GM12878 (cell line): ENCODE results near the gene RIPK4. TPM values are rescaled to one million over a fixed set of nuclear protein-coding genes. Genes with fewer than 3 reads are reported as not detected.

Experiments
- ATAC-seq: fragments of 200-7000 bp; cut with Tn5 transposase; 3 replicates; pipeline ENCODE4 v1.9.1; 2020; ENCODE audit warnings: mild to moderate bottlenecking, moderate library complexity
- BruUV-seq: library from RNA; stranded (reverse); fragments of 400-500 nt; replicated peaks from 2 replicates; lab custom pipeline; 2021; lab: Mats Ljungman, UMichigan
- CTCF ChIA-PET: fragments of 300-600 bp; sonication (Branson Sonifier 250); formaldehyde crosslinking; extraction: SDS; loops from one replicate; lab custom pipeline; 2021; ENCODE audit warnings: inconsistent platforms; lab: Yijun Ruan, JAX
- POLR2A ChIA-PET: fragments of 350-600 bp; formaldehyde crosslinking; extraction: SDS; loops from one replicate; lab custom pipeline; 2021; ENCODE audit warnings: inconsistent platforms; lab: Charles Lee
- RAD21 ChIA-PET: fragments of 300-600 bp; sonication (Branson Sonifier 250); formaldehyde crosslinking; loops from one replicate; lab custom pipeline; 2023; ENCODE audit warnings: antibody characterized with exemption; ENCODE audit not compliant: unreplicated experiment; lab: Charles Lee
- SMC1A ChIA-PET: fragments of 300-600 bp; sonication (Branson Sonifier 250); formaldehyde crosslinking; loops from one replicate; lab custom pipeline; 2023; ENCODE audit not compliant: unreplicated experiment, uncharacterized antibody; lab: Charles Lee
- DNase-seq: peaks from one replicate; pipeline ENCODE4 v3.0.0-alpha.2; 2011; ENCODE audit warnings: low read depth, low spot score
- FAIRE-seq: peaks from 3 replicates; lab custom pipeline; 2011; peaks lifted over from hg19 to GRCh38; lab: Jason Lieb, UNC
- H2AFZ ChIP-seq: 2 replicates; pipeline ENCODE4 v1.6.0; 2011; ENCODE audit warnings: low read depth, low read length, control low read depth; ENCODE audit not compliant: control insufficient read depth
- H3K27ac ChIP-seq: 2 replicates; pipeline ENCODE4 v1.5.1; 2011; ENCODE audit warnings: control low read depth; ENCODE audit not compliant: control insufficient read depth, insufficient read depth
- H3K27me3 ChIP-seq, 2 experiments: replicated peaks in 1 of 2; 2 replicates each; pipeline versions ENCODE4 v1.6.0 to v1.6.1; 2011; ENCODE audit warnings: low read length in 1 of 2; ENCODE audit not compliant: control insufficient read depth in 2 of 2, insufficient read depth in 2 of 2
- H3K36me3 ChIP-seq, 2 experiments: 2 replicates each; pipeline ENCODE4 v1.5.1; 2011; ENCODE audit warnings: low read length in 1 of 2; ENCODE audit not compliant: control insufficient read depth in 2 of 2, insufficient read depth in 2 of 2
- H3K4me1 ChIP-seq: 2 replicates; pipeline ENCODE4 v1.6.1; 2011; ENCODE audit warnings: mild to moderate bottlenecking, low read length, moderate library complexity, mixed read lengths; ENCODE audit not compliant: control insufficient read depth, insufficient read depth
- H3K4me2 ChIP-seq: 2 replicates; pipeline ENCODE4 v1.6.0; 2011; ENCODE audit warnings: control low read depth; ENCODE audit not compliant: control insufficient read depth, insufficient read depth
- H3K4me3 ChIP-seq: fragments of 200-600 bp; sonication (generic); 2 replicates; pipeline ENCODE4 v1.5.1; 2016
- H3K79me2 ChIP-seq: 2 replicates; pipeline ENCODE4 v1.6.0; 2011; ENCODE audit warnings: low read length; ENCODE audit not compliant: control insufficient read depth, insufficient read depth
- H3K9ac ChIP-seq: 2 replicates; pipeline ENCODE4 v1.8.0; 2011; ENCODE audit warnings: low read length, control low read depth, mixed read lengths; ENCODE audit not compliant: control insufficient read depth, insufficient read depth
- H3K9me3 ChIP-seq: replicated peaks from 3 replicates; pipeline ENCODE4 v1.5.1; 2011; ENCODE audit warnings: mild to moderate bottlenecking, low read length; ENCODE audit not compliant: control insufficient read depth, insufficient read depth
- H4K20me1 ChIP-seq: 2 replicates; pipeline ENCODE4 v1.6.0; 2011; ENCODE audit not compliant: control insufficient read depth, insufficient read depth
- HCFC1 ChIP-seq: fragments of 150-350 bp; IDR thresholded peaks from 2 replicates; pipeline ENCODE4 v1.6.1; 2014; ENCODE audit warnings: low read length
- HDAC6 ChIP-seq: fragments of 200-600 bp; sonication (generic); IDR thresholded peaks from one replicate; pipeline ENCODE4 v1.8.0; 2017; ENCODE audit warnings: antibody characterized with exemption; ENCODE audit not compliant: unreplicated experiment
- HSF1 ChIP-seq: fragments of 150-350 bp; IDR thresholded peaks from 2 replicates; pipeline ENCODE4 v1.6.1; 2014; ENCODE audit warnings: mild to moderate bottlenecking, low read depth, low read length
- PAX5 ChIP-seq: IDR thresholded peaks from 2 replicates; pipeline ENCODE4 v1.6.1; 2011; ENCODE audit warnings: low read depth, low read length, borderline replicate concordance
- SMAD5 ChIP-seq: IDR thresholded peaks from 2 replicates; pipeline ENCODE4 v1.6.1; 2016; ENCODE audit warnings: antibody characterized with exemption, low read depth
- STAT3 ChIP-seq: IDR thresholded peaks from 2 replicates; pipeline ENCODE4 v1.6.1; 2011; ENCODE audit warnings: low read depth, low read length, improper control_type of control experiment
- WGBS: methylation state at CpG from one replicate; pipeline ENCODE4 v1.1.6; 2016; ENCODE audit warnings: low lambda C conversion rate; ENCODE audit not compliant: insufficient replicate concordance, insufficient coverage; ENCODE audit errors: missing lambda C conversion rate; 5-methylcytosine and 5-hydroxymethylcytosine counted together
- in situ Hi-C: fragments of 300-500 bp; cut with MboI; formaldehyde crosslinking; loops from 9 replicates; pipeline ENCODE4 v1.14.3; 2018; ENCODE audit warnings: mixed read lengths
- intact Hi-C: fragments of 100-400 bp; cut with micrococcal nuclease; formaldehyde crosslinking; loops from one replicate; pipeline ENCODE4 v1.14.2; 2022; ENCODE audit not compliant: unreplicated experiment
- polyA plus RNA-seq, 11 experiments: library from polyadenylated mRNA; depleted of rRNA in 4 of 11; unstranded in 6 of 11; stranded (reverse) in 5 of 11; fragments of >200 nt; fragmentation: Nextera tagmentation in 4 of 11; fragmentation: Illumina TruSeq in 1 of 11; extraction: Ambion mirVana in 4 of 11; extraction: Trizol in 1 of 11; gene quantifications; 1 replicate in 1 of 11; 2 replicates in 10 of 11; pipeline versions ENCODE4 v1.2.1 to v1.2.3, GENCODE V29; 2011 to 2016; ENCODE audit warnings: inconsistent platforms in 2 of 11, missing spikeins in 2 of 11, low read depth in 1 of 11
- total RNA-seq, 4 experiments: library from RNA; depleted of rRNA in 3 of 4; stranded (reverse); fragments of >200 nt in 3 of 4; fragmentation: Illumina TruSeq in 1 of 4; extraction: Trizol in 1 of 4; gene quantifications; 2 replicates each; pipeline versions ENCODE4 v1.2.1 to v1.2.3, GENCODE V29; 2013 to 2021
- TF ChIP-seq, protein P1 (sequence below): IDR thresholded peaks from 2 replicates; pipeline ENCODE4 v1.6.1; 2011; ENCODE audit warnings: low read depth, low read length, improper control_type of control experiment, borderline replicate concordance

RIPK4 gene
- total and polyA plus RNA-seq, 10 of the 15 experiments (the other 5 are each of a cell fraction or from before 2014, with no cell fraction given), result 0.05 TPM; not detected in 9

GRCh38 chr21:41703857-41704501 is 62.9 kb downstream of the RIPK4 start:
- intact Hi-C loops (no loop called here), in situ Hi-C loops (no loop called here)
- 29% methylated on average over 13 of the region's 18 CpGs for WGBS
- TF ChIP-seq STAT3, result no peak
- TF ChIP-seq SMAD5, result no peak
- TF ChIP-seq HDAC6, result no peak
- TF ChIP-seq PAX5, result no peak
- TF ChIP-seq HSF1, result no peak
- TF ChIP-seq HCFC1, result no peak
- TF ChIP-seq, protein P1, sequence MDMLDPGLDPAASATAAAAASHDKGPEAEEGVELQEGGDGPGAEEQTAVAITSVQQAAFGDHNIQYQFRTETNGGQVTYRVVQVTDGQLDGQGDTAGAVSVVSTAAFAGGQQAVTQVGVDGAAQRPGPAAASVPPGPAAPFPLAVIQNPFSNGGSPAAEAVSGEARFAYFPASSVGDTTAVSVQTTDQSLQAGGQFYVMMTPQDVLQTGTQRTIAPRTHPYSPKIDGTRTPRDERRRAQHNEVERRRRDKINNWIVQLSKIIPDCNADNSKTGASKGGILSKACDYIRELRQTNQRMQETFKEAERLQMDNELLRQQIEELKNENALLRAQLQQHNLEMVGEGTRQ, result no peak
- RAD21 ChIA-PET, result no interaction called here
- Histone ChIP-seq H3K27ac (no peak overlapping the region), H3K4me3 (no peak overlapping the region), H3K4me2 (no peak overlapping the region), H3K27me3 (no peaks in the 10 kb centered on the region), H3K36me3 (no peaks in the 10 kb centered on the region), H2AFZ (no peak overlapping the region), H3K4me1 (no peaks in the 10 kb centered on the region), H4K20me1 (no peaks in the 10 kb centered on the region), H3K9me3 (no peaks in the 10 kb centered on the region; the same call in 2 of the 3 replicates), H3K79me2 (no peaks in the 10 kb centered on the region), H3K9ac (no peak overlapping the region)
- SMC1A ChIA-PET, result no interaction called here
- CTCF ChIA-PET, result no interaction called here
- DNase-seq (no peak), ATAC-seq (no peak), FAIRE-seq (no peak)
- no TSS peak for BruUV-seq
- POLR2A ChIA-PET, result no interaction called here
